HG03442 (cell line): ENCODE data around the gene P3H1.
"Not testable (repeated sequence)": the region's sequence is repeated elsewhere in the genome, so short reads cannot be mapped to it uniquely, and the experiment has no call there.

Experiments
- ATAC-seq: cut with Tn5 transposase; IDR thresholded peaks from one replicate; pipeline ENCODE4 v1.9.1; 2021; ENCODE audit warnings: mild to moderate bottlenecking, moderate library complexity; ENCODE audit not compliant: unreplicated experiment

P3H1 gene

DNA sequence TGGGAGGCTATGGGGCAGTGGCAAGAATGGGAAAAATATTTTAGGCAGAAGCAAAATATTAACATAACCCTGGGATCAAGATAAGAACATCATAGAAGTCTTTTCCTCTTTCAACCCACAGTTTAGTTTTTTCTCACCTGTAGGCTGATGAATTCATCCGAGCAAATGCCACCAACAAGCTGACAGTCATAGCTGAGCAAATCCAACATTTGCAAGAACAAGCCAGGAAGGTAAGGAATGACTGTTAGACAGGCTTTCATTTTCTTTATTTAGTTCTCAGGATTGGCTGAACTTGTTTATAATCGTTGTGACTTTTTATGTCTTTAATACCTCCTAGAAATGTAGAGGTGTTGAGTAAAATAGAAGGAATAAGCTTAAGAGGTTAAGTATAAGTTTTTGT is 6.6 kb upstream of the P3H1 start:
- ATAC-seq, result no peak

DNA sequence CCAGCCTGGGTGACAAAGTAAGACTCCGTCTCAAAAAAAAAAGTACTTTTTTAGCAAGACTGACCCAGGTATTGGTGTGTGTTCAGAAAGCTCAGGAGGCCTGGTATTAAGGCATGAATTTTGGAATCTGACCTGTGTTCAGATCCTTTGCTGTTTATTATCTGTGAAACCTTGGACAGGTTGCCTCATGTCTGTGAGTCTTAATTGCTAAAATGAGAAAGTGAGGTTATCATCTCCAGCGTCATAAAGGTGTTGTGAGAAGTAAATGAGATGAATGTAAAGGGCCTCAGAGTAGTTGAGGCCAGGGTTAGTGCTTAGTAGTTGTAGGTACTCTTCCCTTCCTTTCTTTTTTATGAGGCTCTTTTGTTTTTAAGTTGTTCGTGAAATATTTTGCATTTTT is 3.0 kb upstream of the P3H1 start:
- no peak for ATAC-seq

DNA sequence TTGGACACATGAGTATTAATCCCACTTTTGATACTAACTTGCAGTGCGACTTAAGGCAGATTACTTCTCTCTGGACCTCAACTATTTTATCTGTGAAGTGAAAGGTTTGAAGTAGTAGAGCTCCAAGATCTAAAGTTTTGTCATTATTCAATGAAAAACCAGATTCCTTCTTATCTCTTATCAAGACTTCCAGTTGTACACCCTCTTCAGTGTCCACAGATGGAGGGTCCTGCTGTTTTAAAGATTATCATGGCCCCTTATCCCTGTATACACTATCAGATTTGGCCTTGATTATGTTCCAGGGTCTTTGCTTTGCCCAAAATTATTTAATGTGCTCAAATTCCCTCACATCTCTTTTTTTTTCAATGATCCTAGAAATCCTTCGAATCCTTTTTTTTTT is 1.3 kb upstream of the P3H1 start:
- ATAC-seq, result no peak

DNA sequence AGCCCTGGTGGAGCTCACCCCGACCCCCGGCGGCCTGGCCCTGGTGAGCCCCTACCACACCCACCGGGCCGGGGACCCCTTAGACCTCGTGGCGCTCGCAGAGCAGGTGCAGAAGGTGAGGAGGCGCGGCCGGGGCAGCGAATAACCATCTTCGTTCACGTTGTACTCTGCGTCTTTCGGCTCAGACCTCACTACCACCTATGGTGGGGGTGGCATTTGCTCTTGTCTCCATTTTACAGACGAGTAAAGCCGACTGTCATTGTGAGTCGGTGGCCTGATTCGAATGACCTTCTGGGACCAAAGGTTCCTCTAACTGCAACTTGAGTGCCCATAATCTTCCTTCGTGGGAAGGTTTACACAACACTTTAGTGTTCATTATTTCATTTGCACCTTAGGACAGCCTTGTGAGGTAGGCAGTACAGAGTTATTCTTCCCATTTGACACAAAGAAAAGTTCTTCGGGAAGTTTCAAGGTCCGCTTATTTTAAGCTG is 727 bp upstream of the P3H1 start:
- no peak for ATAC-seq

DNA sequence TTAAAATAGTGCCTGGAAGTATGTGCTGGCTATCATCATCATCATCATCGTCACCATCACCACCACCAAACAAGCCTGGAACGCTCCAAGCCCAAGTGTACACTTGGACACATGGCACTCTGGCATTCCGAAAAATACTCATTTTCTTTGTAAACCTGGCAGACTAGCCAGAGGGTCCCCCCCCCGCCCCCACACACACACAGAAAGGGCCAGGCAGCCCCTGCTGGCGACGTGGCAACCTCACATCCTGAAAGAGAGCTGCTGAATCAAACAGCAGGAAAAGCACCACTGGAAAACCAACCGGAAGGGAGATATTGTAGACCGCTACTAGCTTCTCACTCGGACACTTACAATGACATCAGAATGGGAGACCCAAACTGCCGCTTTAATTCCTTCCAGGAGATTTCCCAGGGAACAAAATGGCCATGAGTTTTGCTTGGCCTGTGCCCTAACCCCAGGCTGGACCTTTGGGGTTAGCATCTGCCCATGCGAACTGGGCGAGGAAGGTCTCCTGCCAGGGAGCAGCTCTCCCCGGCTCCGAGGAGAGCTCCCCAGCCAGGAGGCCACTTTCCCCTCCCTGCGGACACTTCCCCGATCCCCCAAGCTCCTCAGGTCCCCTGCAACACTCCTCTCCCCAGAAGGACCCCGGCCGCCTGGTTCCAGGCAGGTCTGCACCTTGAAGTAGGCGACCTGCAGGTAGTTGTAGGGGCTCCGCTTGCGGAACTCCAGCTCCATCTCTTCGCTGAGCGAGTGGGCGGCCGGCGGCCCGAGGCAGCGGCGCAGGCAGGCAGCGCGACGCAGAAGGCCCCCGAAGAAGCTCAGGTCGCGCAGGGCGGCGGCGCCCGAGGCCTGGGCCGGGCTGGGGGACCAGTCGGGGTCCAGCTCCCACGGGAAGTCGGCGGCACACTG is 742 bp downstream of the P3H1 start:
- peak; percentile 20 for ATAC-seq

DNA sequence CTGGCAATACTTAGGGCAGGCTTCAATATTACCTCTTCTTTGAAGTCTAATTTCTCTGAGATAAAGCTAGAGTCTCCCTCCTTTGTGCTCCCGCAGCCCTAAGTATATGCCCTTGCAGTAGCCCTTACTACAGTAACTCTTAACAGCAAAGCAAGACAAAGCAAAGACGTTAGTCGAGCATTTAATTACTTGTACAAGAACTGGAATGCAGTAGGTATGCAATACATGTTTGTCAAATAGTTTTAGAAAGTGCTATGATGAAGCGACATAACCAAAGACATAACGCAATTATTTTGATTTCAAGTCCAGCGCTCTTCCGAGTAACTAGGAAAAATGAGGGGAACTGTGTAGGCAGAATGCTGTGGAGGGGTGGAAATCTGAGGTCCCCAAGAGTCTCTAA is 1.6 kb downstream of the P3H1 start:
- ATAC-seq, result no peak

DNA sequence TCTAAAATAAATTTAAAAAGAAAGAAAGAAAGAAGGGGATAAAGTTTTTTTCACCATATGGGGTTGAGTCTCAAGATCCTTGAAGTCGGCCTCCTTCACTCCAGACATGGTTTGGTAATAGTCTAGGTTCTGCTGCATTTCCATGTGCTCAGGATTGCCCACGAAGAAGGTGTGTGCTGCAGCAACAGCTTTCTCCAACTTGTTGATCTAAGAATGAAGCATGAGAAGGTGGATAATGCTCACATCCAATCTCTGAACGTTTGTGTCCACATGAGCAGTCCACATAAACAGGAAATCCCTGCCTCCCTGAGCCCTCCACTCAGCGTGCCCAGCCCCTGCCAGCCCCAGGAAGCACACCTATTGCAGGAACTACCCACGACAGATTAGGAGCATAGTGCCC is 4.6 kb downstream of the P3H1 start:
- ATAC-seq, result no peak

DNA sequence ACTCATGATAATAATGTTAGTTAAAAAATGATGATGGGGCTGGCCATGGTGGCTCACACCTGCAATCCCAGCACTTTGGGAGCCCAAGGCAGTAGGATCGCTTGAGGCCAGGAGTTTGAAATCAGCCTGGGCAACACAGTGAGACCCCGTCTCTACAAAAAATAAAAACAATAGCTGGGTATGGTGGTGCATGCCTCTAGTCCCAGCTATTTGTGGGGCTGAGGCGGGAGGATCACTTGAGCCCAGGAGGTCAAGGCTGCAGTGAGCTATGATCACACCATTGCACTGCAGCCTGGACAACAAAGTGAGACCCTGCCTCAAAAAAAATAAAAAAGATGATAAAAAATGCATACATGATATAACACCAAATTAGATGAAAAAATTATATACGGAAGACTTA is 5.3 kb downstream of the P3H1 start:
- no peak for ATAC-seq

DNA sequence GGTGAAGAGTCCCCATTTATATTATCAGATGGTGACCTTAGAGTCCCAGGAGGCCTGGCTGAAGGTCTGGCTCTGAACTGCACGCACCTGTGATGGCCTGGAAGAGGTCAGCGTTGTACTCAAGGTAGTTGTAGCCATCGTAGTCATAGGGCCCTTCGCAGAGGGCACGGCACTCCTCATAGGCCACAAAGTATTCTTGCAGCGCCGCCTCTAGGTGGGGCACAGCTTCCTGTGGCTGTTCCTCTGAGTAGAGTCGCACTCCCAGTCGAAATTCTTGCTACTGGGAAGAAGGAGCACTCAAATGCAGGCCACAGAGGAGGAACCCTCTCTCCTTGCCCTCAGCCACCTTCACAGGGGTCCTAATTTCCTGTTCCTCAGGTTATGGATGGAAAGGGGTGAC is 7.7 kb downstream of the P3H1 start:
- no peak for ATAC-seq

DNA sequence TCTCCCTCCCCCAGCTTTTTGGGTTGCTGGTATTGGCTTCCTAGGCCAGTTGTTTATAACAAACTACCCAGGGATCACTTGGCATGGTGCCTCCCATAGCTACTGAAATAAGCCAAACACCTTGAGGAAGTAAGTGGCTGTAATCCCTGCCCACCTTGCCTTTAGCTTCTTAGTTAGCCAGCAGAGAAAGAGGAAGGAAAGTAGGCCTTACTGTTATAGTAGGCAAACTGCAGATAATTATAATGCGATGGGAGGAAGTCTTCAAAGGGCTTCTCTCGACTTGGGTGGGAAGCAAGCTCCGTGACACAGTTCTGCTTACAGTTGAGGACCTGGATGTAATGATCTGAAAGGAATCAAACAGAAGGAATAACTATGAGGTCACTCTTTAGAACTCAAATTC is 8.2 kb downstream of the P3H1 start:
- ATAC-seq, result no peak

DNA sequence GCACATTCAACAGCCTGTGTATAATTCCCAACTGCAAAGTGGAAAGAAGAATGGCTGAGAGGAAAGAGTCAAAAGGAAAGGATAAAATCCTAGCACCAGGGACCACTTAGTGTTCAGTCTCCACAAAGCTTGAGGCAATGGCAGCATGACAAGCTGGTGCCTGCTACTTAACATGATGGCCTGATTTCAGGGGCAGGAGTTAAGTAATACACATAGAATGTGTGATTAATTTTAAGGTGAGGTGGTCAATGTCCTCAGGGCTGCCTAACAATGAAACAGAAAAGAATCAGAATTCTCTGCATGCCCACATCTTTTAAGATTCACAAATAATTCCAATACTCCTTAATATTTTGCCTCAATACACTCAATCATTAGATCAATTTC is 8.9 kb downstream of the P3H1 start:
- no peak for ATAC-seq

DNA sequence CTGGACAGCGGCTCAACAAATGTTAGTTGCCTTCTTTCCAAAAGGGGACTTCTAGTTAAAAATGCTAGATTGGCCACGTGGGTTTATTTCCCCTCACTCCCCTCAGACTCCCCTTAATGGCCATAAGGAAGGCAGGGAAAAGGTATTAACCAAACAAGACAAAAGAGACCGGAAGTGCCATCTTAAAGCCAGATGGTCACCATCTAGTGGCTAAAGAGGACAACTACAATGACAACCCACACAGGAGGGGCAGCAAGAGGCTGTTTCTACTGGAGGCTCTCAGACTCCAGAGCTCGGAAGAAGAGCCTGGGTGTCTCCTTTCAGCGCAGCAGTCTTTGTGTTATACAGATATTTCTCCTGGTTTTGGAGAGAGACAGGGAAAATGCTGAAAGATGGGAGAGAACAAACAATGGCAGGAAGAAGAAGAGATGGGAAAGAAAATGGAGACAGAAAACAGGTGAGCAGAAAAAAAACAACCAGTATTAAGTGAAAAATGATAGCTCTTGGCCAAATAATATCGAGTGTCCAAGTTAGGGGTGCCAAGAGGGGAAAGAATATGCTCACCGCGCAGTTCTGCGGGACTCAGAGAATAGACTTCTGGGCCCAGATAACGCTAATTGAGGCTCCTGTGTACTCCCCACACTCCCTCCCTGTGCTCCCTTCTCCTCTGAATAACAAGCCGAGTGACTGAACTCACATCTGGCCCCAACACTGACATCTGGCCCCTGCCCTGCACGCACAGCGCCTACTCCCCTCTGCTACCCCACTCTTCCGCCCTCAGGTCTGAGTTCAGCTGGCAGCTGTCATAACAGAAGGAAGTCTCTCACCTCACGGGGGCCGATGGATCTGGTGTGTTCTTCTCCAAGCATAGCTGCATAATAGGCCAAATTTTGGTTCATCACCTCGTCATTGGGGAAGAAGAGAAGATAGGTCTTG is 9.6 kb downstream of the P3H1 start:
- no peak for ATAC-seq

DNA sequence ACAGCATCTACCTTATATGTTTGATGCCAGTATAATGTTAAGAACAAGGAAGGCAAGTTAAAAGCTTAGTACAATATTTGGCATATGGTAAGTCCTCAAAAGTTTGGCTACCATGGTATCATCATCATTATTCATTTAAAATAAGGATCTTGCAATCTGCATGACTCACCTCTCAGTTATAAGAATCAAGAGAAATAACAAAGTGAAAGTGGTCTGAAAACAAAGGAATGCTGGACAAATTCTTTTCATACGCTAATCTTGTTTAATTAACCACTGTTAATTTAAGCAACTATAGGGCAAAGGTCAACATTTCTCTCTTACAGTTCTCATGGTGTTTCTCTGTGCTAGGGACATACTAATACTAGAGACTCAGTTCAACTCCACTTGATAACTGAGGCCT is 13.8 kb downstream of the P3H1 start:
- ATAC-seq, result no peak

DNA sequence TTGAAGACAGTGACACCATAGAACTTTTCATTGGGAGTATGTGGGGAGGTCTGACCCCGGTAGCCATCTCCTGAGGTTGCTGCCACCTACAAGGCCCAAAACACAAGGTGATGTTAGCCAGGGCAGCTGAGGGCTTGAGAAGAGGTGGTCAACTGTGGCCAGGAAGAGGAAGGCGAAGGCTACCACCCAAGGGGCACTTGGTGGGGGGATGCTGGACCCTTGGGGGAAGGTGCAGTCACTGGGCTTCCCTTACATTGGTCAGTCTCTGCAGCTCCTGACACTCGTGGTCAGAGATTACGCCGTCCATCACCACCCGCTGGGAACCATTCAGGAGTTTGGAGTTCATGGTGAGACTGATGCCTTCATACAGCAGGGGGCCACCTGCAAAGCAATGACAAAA is 14.5 kb downstream of the P3H1 start:
- ATAC-seq, result no peak

DNA sequence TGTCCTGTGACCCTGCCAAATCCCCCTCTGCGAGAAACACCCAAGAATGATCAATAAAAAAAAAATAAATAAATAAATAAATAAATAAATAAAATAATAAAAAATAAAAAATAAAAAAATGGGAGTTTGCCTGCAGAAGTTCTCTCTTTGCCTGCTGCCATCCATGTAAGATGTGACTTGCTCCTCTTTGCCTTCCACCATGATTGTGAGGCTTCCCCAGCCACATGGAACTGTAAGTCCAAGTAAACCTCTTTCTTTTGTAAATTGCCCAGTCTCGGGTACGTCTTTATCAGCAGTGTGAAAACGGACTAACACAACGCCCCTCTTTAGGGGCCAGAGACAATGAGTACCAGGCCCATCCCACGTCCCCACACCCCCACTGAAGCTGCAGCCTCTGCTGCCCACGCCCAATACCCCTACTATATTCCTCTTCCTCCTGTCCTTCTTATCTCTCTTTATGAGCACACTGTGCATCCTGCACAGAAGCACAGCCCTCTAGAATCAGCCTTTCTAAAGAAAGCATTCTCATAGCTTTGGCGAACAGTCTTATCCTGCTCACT is 15.2 kb downstream of the P3H1 start:
- ATAC-seq, result not testable (repeated sequence)

DNA sequence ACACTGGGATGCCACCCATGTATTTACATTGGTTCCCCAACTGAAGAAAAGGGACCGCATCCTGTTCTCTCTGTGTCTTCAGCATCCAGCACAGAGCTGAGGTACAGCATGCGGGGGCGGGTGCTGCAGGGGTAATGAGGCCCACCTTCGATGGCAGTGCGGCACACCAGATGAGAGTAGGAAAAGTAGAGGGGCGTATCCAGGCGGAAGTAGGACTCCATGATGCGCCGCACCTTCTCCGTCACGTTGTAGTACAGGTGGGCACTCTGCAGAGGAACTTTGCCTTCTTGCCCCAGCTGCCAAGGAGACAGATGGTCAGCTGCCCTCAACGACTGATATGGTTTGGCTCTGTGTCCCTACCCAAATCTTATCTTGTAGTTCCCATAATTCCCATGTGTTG is 16.8 kb downstream of the P3H1 start:
- ATAC-seq, result no peak

DNA sequence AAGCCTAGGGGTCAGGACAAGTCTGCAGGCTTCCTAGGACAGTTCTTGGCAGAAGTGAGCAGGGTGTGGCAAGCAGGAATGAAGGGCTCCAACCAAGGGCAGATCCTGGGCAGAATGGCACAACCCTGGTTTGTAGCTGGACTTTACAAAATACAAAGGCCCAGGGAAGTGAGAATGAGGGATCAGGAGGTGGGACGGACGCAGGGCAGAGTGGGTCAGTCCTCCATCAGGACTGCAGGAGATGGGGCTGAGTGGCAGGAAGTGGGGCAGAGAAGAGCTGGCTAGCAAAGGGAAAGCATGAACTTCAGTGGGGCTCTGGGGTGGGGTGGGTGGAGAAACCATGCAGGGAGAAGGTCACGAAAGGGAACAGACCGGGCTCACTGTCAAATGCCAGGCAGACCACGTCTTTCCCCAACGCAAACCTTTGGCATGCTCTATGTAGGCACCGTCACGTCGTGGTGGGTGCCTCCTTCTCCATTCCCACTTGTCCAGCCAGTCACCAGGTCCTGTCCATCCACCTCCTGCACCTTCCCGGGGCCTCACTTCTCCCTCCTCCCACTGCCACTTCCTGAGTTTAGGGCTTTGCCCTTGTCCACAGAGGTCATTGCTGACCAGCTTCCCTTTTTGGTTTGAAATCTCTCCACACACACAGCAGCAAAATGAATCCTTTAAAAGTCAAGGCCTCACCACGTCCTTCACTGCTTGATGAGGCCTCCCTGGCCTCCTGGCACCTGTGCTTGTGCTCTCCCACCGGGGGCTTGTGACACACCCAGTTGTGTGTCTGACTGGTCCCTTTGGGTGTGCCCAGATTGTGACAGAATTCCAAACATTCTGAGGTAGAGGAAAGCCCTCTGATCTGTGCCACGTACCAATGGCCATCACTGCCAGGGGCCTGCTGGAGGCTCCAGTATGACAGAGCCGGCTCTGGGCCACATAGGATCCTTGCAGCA is 18.1 kb downstream of the P3H1 start:
- ATAC-seq, result no peak

DNA sequence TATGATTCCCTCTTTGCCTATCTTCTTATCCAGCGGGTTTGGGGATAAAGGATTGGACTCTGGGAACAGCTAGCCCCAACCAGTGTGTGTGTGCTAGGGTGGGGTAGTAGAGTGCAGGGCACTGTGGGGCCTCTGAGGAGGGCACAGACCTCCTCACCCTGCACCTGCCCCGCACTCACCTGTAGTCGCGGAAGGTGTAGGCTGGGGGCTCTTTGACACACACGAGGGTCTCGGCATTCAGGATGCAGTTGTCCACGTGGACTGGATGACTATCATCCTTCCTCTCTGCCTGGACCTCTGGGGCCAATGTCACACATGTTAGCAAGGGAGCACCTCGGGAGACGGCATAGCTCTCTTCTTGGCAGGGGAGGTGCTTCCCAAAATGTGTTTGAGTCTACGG is 18.8 kb downstream of the P3H1 start:
- ATAC-seq, result no peak

DNA sequence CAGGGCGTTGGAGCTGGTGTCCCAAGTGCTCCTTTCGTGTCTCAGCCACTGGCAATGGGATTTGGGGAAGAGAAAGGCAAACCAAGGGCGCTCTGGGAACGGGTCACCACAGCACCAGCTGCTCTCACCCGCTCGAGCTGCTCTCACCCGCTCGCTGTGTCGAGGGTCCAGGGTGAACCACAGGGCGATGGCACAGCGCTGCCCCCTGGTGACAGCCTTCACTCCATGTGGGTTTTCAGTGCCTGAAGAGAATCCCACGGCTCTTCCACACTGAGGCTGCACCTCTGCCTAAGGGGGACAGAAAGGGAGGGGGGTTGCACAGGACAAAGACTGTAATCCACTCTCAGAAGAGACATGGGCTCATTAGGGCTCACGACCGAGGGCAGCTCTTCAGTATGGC is 19.7 kb downstream of the P3H1 start:
- no peak for ATAC-seq

DNA sequence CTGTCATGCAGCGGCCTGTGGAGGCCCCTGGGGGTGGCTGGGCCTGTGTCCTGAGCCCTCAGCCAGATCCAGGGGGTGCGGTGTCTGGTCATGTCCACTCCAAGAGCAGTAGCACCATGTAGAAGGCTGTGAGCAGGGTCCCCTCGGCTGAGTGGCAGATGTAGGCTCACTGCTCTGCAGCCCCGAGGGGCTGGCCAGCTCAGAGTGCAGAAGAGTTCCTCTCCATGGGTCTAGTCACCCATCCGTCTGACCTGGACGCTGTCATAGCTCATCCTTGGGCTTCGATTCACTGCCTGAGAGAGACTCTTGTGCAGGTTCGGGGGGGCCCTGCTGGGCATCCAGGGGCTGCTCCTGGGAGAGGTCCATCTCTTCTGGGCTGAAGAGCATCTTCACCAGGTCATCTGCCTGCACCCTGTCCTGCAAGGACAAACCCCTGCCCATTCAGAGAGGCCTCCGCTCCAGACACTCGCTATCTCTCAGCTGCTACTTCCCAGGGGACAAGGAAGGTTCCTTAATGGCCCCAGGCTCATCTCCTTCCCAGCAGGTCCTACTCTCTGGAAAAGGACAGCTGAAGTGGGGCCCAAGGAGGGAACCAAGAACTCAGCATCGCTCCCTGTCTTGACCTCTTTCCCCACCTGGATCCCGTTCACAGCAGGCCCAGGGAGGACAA is 20.3 kb downstream of the P3H1 start:
- ATAC-seq, result no peak
